ENCODE results near the gene RGS3. TPM values are rescaled to one million over a fixed set of nuclear protein-coding genes. Genes with fewer than 3 reads are reported as not detected.

The RGS3 gene
- total RNA-seq, 4 donors from 2014 or later = 11.0 to 18.8 (median 16.0) TPM

DNA sequence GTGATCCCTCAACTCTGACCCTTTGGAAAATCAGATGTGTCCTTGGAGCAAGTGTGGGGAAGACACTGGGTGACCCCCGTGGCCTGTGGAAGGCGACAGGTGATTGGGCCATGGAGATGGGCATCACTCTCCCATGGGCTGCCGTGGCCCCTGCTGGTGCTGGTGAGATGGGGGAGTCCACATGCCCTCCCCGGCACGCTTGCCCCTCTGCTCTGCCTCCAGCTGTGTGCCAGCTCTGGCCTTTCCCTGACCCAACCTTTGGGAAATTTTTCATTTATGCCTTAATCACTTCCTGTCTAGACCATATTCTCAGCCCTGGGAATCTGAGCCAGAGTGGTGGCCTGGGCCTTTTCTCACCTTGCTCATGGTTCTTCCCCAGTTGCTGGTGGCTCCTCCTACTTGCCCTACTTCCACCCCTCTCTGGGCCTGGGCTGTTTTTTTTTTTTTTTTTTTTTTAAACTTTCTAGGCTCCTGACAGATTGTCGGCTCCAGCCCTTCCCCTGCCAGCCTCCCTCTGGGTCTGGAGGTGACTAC lies 56.6 kb downstream of the RGS3 start:
- Histone ChIP-seq H3K27me3 (no peaks in the 10 kb centered on the region), H3K36me3 (no peaks in the 10 kb centered on the region), H3K27ac (no peak overlapping the region), H3K4me1 (peaks cover 32% of the 10 kb centered on the region), H3K4me3 (no peak overlapping the region), H3K9me3 (no peaks in the 10 kb centered on the region)
- 86% methylated on average over 6 of the region's 6 CpGs for WGBS
- no peak for TF ChIP-seq POLR2AphosphoS5 (IDR thresholded peaks at IDR 0.05)
- no peak for TF ChIP-seq POLR2A (IDR thresholded peaks at IDR 0.05)
- TF ChIP-seq CTCF (IDR thresholded peaks at IDR 0.05) = no peak
- TF ChIP-seq EP300 (IDR thresholded peaks at IDR 0.05) = no peak
- DNase-seq (ENCODE audit: low spot score in 2 of 2) = no peak

GRCh38 chr9:113521693-113522255 lies 58.2 kb downstream of the RGS3 start:
- Histone ChIP-seq H3K4me1 (peaks cover 38% of the 10 kb centered on the region), H3K27ac (no peak overlapping the region)
- 85% methylated on average over 2 of the region's 2 CpGs for WGBS

DNA sequence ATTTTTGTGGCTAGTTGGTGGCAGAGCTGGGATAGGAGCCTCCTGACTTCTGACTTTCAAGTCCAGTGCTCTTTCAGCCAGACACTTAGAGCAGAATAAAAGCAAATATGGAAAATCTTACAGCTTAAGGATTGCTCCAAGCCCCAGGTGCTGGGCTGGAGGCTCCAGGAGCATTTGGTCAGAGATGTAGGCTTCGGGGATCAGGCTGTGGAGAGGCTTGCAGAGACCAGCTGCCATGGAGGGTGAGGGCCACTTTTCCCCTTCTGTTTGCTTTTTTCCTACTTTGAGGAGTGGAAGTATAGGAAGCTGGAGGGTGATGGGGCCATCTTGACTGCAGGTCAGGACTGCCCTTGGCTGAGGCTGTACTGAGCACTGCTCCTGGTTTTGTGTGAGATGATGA lies 58.9 kb downstream of the RGS3 start:
- 100% methylated on average over 1 of the region's 1 CpG for WGBS
- TF ChIP-seq EP300 (IDR thresholded peaks at IDR 0.05) (no peak), POLR2AphosphoS5 (IDR thresholded peaks at IDR 0.05) (no peak), POLR2A (IDR thresholded peaks at IDR 0.05) (no peak)
- no peak for DNase-seq (ENCODE audit: low spot score in 2 of 2)
- Histone ChIP-seq H3K27me3 (no peaks in the 10 kb centered on the region), H3K4me3 (no peak overlapping the region), H3K36me3 (no peaks in the 10 kb centered on the region), H3K9me3 (no peaks in the 10 kb centered on the region), H3K27ac (no peak overlapping the region), H3K4me1 (peaks cover 38% of the 10 kb centered on the region)

More at GRCh38 chr9:113521693-113522255, 58.2 kb downstream of the RGS3 start:
- Histone ChIP-seq H3K4me3 (no peak overlapping the region), H3K9me3 (no peaks in the 10 kb centered on the region), H3K27me3 (no peaks in the 10 kb centered on the region), H3K36me3 (no peaks in the 10 kb centered on the region)
- no peak for DNase-seq (ENCODE audit: low spot score in 2 of 2)
- TF ChIP-seq POLR2A (IDR thresholded peaks at IDR 0.05) = no peak
- TF ChIP-seq CTCF (IDR thresholded peaks at IDR 0.05) = no peak
- TF ChIP-seq EP300 (IDR thresholded peaks at IDR 0.05) = no peak
- no peak for TF ChIP-seq POLR2AphosphoS5 (IDR thresholded peaks at IDR 0.05)

- no peak overlapping the region for H3K4me3 ChIP-seq
- no peaks in the 10 kb centered on the region for H3K9me3 ChIP-seq
- DNase-seq (ENCODE audit: low spot score in 2 of 2) = no peak
- H3K36me3 ChIP-seq = no peaks in the 10 kb centered on the region
- H3K4me1 ChIP-seq = peaks cover 38% of the 10 kb centered on the region
- no peak overlapping the region for H3K27ac ChIP-seq
- no peaks in the 10 kb centered on the region for H3K27me3 ChIP-seq
- WGBS = 100% methylated on average over 8 of the region's 8 CpGs
- TF ChIP-seq POLR2AphosphoS5 (IDR thresholded peaks at IDR 0.05) (no peak), CTCF (IDR thresholded peaks at IDR 0.05) (no peak), POLR2A (IDR thresholded peaks at IDR 0.05) (no peak), EP300 (IDR thresholded peaks at IDR 0.05) (no peak)
Measured at GRCh38 chr9:113522858-113523257, 59.3 kb downstream of the RGS3 start.

DNA sequence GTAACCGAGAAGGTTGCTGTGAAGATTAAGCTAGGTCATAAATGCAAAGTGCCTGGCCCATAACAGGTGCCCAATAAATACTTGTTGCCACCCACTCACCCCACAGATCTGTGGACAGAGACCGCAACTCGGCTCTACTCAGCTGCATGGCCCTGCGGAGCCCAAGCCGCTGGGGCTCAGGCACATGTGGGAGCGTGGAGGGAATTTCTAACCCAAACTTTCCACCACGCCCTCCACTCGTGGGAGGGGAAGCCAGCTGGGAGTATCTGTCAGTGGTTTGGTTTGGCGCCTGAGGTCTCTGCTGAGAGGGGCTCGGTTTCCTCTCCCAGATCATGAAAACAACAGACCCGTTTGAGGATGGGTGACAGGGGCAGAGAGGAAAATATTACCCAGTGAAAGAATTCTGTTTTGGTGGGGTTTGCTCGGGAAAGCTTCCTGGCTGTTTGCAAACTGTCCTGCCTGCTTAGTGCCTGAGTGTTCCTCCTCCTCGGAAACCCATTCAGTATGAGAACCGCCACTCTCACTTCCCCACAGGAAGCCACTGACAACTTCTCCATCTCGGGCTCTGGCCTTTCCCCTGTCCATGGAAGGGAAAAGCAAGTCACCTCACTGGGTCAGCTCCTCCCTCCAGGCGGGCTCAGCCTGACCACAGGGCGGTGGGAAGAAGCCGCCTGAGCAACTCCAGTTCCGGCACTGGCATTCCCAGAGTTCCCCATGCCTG lies 60.1 kb downstream of the RGS3 start:
- 41% methylated on average over 18 of the region's 19 CpGs for WGBS
- Histone ChIP-seq H3K4me1 (peaks cover 38% of the 10 kb centered on the region), H3K27me3 (no peaks in the 10 kb centered on the region), H3K36me3 (no peaks in the 10 kb centered on the region), H3K4me3 (no peak overlapping the region), H3K27ac (peak overlapping the region; percentile 34), H3K9me3 (no peaks in the 10 kb centered on the region)
- TF ChIP-seq CTCF (IDR thresholded peaks at IDR 0.05) = no peak
- DNase-seq (ENCODE audit: low spot score in 2 of 2) = no peak
